Islet precursor cell (in vitro differentiated cells): ENCODE results near the gene ADRA2C.

Experiments
- DNase-seq: peaks from one replicate; pipeline ENCODE4 v3.0.0-alpha.2; 2018

ADRA2C gene

GRCh38 chr4:3766036-3766784 is at the start of gene ADRA2C:
Gene ADRA2C, plus strand, starts transcription at chr4:3766385. Its CDS starts 222 bp downstream, at chr4:3766607.
- DNase-seq, result no peak

DNA sequence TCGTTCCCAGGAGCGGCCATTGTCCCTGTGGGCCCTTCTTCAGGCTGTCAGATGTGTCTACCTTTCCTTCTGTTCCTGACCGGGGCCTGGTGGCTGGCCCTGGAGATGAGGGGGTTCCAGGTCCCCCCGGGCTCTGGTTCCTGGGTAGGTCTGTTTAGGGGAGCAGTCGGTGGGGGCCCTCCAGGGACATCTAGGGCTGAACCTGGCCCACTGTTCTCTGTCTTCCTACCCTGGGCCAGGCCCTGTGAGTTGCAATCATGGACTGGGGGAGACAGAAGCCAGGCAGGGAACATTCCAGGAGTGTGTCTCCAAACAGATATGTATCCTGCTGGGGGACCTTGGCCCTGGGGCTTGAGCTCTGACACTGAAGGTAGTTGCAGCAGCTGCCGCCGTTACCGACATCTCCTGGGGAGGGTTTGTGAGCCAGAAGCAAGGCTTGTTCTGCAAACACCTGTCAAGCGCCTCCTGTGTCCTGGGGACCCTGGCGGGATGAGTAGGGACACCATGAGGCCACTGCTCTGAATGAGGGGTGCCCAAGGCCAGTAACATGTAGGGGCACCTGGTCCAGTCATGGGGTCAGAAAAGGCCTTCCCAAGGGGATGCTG is 49.5 kb upstream of the ADRA2C start:
- DNase-seq, result no peak

- no peak for DNase-seq
Measured at GRCh38 chr4:3717241-3717640, 48.9 kb upstream of the ADRA2C start.

DNA sequence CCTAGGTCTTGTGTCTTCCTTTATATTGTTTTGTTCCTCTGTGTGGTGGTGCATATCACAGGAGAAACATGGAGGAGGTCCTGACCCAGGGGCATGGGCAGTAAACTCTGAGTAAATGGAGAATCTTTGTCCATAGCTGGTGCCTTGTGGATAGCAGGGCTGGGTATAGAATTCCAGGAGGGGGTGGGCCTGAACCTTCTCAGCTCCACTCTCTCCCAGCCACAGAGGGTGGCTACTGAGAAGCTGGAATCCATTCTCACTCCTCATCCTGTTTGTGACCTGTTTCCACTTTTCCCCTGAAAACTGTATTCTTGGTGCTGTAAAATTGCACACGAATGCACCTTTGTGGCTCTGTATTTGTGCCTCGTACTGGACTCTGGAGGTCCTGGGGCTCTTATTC is 47.7 kb upstream of the ADRA2C start:
- DNase-seq, result no peak

DNA sequence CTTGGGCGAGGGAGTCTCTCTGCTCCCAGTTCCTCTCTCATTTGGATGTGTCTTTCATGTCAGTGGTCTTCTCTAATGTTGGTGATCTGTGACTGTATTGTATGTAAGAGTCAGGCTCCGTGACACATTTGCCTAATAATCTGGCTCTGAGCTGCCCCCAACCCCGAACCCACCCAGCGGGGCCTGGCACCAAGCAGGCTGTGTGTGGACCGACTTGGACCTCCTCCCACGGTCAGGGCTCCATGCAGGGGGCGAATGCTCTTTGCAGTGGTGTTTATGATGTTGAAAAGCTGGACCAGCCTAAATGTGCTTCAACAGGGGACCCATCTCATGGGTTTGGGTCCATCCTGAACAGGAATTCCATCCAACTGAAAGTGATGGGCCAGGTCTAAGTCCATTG is 47.0 kb upstream of the ADRA2C start:
- DNase-seq, result no peak

GRCh38 chr4:3719836-3720235 is 46.3 kb upstream of the ADRA2C start:
- no peak for DNase-seq

DNA sequence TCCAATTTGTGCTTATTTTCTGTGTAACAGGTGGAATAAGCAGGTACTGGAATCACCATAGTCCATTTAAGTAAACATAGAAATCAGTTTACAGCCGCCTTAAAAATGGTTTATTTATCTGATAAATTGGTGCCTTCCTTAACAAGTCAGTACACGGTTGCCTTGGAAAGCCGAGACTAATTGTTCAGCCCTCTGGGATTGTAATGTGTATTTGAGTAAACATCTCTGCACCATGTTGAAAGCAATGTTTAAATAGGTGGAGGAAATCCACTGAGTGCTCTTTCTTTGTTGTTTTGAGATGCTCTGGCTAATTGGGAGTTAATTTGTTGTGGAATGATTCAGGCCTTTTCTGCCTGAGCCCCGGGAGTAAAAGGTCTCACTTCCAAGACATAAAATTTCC is 45.7 kb upstream of the ADRA2C start:
- DNase-seq, result no peak

GRCh38 chr4:3721186-3721585 is 45.0 kb upstream of the ADRA2C start:
- DNase-seq, result no peak

DNA sequence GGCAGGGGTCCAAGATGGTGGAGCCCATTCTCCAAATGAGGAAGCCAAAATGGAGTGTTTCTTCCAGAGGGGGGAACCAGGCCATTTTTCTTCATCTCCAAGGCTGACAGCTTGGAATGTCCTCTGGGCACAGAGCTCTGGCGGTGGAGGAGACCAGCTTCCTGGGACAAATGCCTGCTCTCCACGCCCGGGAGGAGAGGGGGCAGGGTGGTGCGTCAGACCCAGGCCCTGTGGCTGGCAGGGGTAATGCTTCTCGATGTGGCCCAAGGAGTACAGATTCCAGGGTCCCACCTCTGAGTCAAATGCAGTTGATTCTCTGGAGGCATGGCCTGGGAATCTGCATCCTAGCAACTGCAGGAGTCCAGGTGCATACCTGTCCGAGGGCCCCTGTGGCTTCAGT is 44.6 kb upstream of the ADRA2C start:
- no peak for DNase-seq

- DNase-seq, result no peak
Measured at GRCh38 chr4:3722446-3723231, 43.5 kb upstream of the ADRA2C start.

DNA sequence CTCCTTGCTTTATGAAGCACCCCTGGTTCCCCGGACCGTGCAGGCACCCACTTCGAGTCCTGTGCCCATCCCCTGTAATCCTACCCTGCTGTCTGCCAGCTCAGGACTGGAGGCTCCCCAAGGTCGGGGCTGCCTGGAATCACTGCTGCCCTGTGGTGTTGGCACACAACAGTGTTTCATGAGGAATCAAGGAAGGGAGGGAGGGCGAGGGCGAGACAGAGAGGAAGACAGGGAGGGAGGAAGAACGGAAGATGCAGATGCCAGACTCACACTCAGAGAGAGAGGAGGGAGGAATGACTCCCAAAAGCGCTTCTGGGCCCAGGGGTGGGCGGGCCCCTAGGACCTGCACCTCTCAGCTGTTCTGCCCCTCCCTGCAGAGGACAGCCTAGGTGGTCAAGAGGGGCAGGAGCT is 42.9 kb upstream of the ADRA2C start:
- DNase-seq, result no peak

- no peak for DNase-seq
Measured at GRCh38 chr4:3724319-3725231, 41.6 kb upstream of the ADRA2C start.

DNA sequence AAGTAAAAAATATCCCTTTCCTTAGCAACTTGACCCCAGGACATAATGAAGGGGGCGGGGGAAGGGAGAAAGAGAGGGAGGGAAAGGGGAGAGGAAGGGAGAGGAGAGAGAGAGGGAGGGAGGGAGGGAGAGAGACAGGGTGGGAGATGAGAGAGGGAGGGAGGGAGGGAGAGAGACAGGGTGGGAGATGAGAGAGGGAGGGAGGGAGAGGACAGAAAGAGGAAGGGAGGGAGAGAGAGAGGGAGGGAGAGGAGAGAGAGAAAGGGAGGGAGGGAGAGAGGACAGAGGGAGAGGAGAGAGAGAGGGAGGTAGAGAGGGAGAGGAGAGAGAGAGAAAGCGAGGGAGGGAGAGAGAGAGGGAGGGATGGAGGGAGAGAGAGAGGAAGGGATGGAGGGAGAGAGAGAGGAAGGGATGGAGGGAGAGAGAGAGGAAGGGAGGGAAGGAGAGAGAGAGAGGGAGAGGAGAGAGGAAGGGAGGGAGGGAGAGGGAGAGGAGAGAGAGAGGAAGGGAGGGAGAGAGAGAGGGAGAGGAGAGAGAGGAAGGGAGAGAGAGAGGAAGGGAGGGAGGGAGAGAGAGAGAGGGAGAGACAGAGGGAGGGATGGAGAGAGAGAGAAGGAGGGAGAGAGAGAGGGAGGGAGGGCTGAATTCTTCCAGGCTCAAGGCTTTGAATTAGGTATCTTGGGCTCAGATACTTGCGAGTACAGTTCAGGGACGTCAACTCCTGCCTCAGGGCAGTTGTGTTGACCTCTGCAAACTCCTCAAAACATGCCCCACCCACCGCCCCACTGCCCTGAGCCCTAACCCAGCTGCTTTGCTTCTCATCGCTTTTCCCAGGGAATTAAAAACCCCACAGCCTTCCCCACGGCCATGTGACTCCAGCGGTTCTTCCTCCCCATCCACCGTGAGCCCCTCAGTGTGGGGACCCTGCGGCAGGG is 40.0 kb upstream of the ADRA2C start:
- no peak for DNase-seq

DNA sequence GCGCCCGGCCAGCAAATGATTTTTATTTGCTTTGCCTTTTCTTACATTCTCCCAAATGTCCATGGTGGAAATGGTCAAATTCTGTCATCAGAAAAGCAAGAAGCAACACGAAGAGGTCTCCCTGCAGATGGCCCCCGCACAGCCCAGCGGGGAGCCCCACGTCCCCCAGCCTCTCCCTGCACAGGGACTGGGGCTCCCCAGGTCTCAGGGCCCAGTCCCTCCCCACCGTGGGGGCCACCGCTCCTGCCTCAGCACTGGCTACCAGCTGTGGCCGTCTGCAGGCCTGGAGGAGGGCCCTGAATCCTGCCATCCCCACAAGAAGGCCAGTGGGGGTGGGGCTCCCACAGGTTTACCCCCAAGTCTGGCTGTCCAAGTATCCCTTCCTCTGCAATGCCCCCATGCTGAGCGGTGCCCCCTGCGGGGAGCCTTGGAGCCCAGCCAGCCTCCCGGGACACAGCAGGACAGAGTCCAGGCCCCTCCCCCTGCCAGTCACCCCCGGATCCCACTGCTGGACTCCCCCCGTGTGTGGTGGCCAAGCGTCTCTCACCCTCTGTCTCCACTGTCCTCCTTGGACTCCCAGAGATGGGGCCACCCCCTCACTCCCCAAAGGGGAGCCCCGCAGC is 38.2 kb upstream of the ADRA2C start:
- DNase-seq, result no peak

GRCh38 chr4:3729188-3729881 is 36.9 kb upstream of the ADRA2C start:
- DNase-seq, result no peak

- no peak for DNase-seq
Measured at GRCh38 chr4:3729882-3730226, 36.3 kb upstream of the ADRA2C start.

- no peak for DNase-seq
Measured at GRCh38 chr4:3730422-3731190, 35.6 kb upstream of the ADRA2C start.

DNA sequence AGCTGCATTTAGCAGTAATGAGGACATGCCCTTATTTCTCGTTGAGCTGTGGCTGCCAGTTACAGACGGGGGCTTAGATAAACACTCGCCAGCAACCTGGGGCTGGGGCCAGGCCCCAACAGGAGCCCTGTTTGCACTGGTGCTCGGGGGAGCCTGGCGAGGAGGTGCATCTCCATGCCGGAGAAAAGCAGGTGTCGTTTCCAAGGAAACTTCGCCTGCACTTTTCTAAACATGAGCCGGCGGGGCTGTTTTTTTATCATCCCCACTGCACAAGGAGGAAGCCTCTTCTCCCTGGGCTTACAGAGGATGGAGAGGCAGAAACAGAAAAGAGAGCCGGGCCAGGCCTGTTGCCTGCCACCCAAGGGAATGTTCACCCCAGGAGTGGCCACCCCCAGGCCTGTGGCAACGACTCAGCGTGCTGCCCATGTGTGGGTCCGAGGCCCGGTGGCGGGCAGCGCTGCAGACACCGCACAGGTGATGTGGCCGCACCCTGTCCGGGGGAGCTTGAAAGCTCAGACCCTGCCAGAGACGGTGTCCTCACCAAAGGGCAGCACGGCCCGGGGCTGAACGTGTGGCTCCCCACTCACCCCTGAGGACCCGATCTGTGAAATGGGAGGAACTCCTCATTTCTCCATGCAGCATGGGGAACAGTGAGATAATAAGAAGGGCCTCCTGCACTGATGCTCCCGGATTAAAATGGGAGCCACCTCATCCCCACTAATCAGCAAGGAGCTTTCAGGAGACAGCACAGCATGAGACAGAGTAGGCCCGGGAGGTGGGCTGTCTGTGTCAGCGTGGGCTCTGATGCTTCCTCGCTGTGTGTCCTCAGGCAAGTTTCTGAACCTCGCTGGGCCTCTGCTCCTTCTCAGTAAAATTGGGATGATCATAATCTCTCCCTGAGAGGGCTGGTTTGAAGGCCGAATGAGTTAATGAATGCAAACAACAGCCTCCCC is 33.8 kb upstream of the ADRA2C start:
- DNase-seq, result no peak

- no peak for DNase-seq
Measured at GRCh38 chr4:3733195-3733594, 33.0 kb upstream of the ADRA2C start.
